Suprapubic skin (tissue), 4 donors: ENCODE results near the gene TTC38. TPM values are rescaled to one million over a fixed set of nuclear protein-coding genes. Genes with fewer than 3 reads are reported as not detected.

Experiments
- DNase-seq, 2 donors: peaks; one replicate each; pipeline ENCODE4 v3.0.0-alpha.2; 2019; ENCODE audit warnings: low spot score in 2 of 2
- H3K27ac ChIP-seq: fragments of 200-600 bp; sonication (generic); one replicate; pipeline ENCODE4 v1.5.1; 2019
- H3K27me3 ChIP-seq: fragments of 200-600 bp; sonication (generic); one replicate; pipeline ENCODE4 v1.5.1; 2019
- H3K36me3 ChIP-seq: fragments of 200-600 bp; sonication (generic); one replicate; pipeline ENCODE4 v1.5.1; 2019
- H3K4me1 ChIP-seq: fragments of 200-600 bp; sonication (generic); one replicate; pipeline ENCODE4 v1.5.1; 2019
- H3K4me3 ChIP-seq: fragments of 200-600 bp; sonication (generic); one replicate; pipeline ENCODE4 v1.5.1; 2019; ENCODE audit warnings: mild to moderate bottlenecking
- H3K9me3 ChIP-seq: fragments of 200-600 bp; sonication (generic); one replicate; pipeline ENCODE4 v1.5.1; 2019
- EP300 ChIP-seq: sonication (generic); formaldehyde crosslinking; IDR thresholded peaks from one replicate; pipeline ENCODE4 v1.6.1; 2017; ENCODE audit warnings: antibody characterized with exemption
- POLR2A ChIP-seq, 2 donors: fragments of 450-650 bp; IDR thresholded peaks; one replicate each; pipeline ENCODE4 v1.6.1; 2017; ENCODE audit warnings: antibody characterized with exemption in 2 of 2, mild to moderate bottlenecking in 2 of 2, moderate library complexity in 2 of 2
- POLR2AphosphoS5 ChIP-seq, 3 donors: sonication (generic); formaldehyde crosslinking; IDR thresholded peaks; one replicate each; pipeline ENCODE4 v1.6.1; 2017; ENCODE audit warnings: antibody characterized with exemption in 3 of 3
- WGBS: methylation state at CpG from one replicate; pipeline ENCODE4 v1.1.5; 2018; 5-methylcytosine and 5-hydroxymethylcytosine counted together
- total RNA-seq, 4 donors: library from RNA; depleted of rRNA; stranded (reverse); fragments of >200 nt; gene quantifications; one replicate each; pipeline ENCODE4 v1.1.0, GENCODE V29; 2016
- TF ChIP-seq, protein P1 (sequence below), 2 donors: fragments of 200-600 bp in 1 of 2; fragments of 450-650 bp in 1 of 2; sonication (generic) in 1 of 2; IDR thresholded peaks; one replicate each; pipeline ENCODE4 v1.5.1; 2016 to 2019; ENCODE audit warnings: antibody characterized with exemption in 2 of 2, mild to moderate bottlenecking in 1 of 2, moderate library complexity in 1 of 2

The TTC38 gene
- total RNA-seq, 4 donors from 2014 or later: 18.6 to 42.6 (median 35.4) TPM

DNA sequence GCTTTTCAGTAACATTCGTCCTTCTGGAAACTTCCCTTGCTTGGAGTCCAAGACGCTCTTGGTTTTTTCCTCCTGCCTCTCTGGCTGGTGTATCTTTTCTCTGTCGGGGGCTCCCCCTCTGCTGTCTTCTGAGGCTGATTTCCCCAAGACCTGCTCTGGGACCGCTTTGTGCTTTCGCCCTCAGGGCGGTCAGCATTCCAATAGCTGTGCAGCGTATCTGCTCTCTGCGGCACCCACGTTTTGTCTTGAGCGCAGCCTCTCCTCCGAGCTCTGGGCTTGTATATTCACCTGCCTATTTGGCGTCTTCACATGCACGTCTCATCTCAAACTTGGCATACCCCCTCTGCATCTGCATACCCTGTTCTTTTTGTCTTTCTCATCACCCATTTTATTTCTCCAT lies 31.3 kb downstream of the TTC38 start:
- Histone ChIP-seq H3K27ac (no peak overlapping the region), H3K36me3 (no peaks in the 10 kb centered on the region), H3K27me3 (no peaks in the 10 kb centered on the region), H3K9me3 (no peaks in the 10 kb centered on the region), H3K4me1 (peaks cover 24% of the 10 kb centered on the region), H3K4me3 (no peak overlapping the region)
- TF ChIP-seq EP300: no peak
- no peak for TF ChIP-seq POLR2AphosphoS5 (IDR thresholded peaks at IDR 0.05)
- TF ChIP-seq POLR2A (IDR thresholded peaks at IDR 0.05): no peak
- 89% methylated on average over 13 of the region's 13 CpGs for WGBS
- DNase-seq: no peak

DNA sequence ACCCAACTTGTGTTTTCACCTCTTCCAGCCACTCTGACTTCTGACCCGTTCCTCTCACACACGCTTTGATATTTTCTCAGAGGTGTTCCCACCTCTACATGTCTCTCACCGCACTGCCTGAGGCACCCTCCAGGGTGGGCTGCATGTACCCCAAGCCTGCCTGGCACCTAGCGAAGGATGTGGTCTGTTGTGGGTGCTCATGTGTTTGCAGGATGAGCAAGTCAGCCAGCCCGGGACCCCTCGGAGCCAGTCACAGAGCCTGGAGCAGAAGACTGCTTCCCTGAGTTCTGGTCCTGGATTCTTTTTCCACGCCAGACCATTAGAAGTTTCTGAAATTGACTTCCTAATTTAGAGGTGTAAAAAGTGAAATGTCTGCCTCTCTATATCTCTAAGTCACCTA lies 32.7 kb downstream of the TTC38 start:
- Histone ChIP-seq H3K4me3 (no peak overlapping the region), H3K9me3 (no peaks in the 10 kb centered on the region), H3K36me3 (no peaks in the 10 kb centered on the region), H3K27ac (no peak overlapping the region), H3K4me1 (peaks cover 22% of the 10 kb centered on the region), H3K27me3 (no peaks in the 10 kb centered on the region)
- DNase-seq: no peak
- TF ChIP-seq EP300 (no peak), POLR2AphosphoS5 (IDR thresholded peaks at IDR 0.05) (no peak), POLR2A (IDR thresholded peaks at IDR 0.05) (no peak)
- TF ChIP-seq, protein P1, sequence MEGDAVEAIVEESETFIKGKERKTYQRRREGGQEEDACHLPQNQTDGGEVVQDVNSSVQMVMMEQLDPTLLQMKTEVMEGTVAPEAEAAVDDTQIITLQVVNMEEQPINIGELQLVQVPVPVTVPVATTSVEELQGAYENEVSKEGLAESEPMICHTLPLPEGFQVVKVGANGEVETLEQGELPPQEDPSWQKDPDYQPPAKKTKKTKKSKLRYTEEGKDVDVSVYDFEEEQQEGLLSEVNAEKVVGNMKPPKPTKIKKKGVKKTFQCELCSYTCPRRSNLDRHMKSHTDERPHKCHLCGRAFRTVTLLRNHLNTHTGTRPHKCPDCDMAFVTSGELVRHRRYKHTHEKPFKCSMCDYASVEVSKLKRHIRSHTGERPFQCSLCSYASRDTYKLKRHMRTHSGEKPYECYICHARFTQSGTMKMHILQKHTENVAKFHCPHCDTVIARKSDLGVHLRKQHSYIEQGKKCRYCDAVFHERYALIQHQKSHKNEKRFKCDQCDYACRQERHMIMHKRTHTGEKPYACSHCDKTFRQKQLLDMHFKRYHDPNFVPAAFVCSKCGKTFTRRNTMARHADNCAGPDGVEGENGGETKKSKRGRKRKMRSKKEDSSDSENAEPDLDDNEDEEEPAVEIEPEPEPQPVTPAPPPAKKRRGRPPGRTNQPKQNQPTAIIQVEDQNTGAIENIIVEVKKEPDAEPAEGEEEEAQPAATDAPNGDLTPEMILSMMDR (IDR thresholded peaks at IDR 0.05): no peak
- WGBS: 98% methylated on average over 7 of the region's 7 CpGs

DNA sequence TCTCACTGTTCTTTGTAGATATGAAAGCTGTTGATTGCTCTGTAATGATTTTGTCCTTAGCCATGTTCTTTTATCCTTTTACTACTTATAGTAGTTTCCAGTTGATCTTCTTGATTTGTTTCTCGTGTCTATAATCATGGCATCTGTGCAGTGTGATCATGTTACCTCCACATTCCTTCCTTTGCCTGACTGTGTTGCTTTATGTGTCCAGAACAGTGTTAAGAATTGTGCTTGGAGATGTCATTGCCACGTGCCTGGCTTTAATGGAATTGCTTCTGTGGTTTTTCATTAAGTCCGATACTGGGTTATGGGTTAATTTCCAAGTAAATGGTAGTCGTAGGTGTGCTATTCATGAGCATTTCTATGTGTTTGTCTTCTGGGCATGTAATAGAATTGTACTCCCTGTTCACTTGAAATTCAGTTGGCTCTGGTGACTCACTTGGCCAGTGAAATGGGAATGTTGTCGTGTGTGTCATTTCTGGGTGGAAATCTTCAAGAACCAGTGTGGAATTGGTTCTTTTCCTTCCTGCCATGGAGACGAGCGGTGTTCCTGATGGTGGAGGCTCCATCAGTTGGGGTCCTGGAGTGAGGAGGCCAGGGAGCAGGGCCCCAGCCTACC lies 35.6 kb downstream of the TTC38 start:
- Histone ChIP-seq H3K4me1 (no peaks in the 10 kb centered on the region), H3K4me3 (no peak overlapping the region), H3K9me3 (no peaks in the 10 kb centered on the region), H3K27ac (no peak overlapping the region), H3K36me3 (no peaks in the 10 kb centered on the region), H3K27me3 (no peaks in the 10 kb centered on the region)
- DNase-seq: no peak
- WGBS: 86% methylated on average over 7 of the region's 7 CpGs
- TF ChIP-seq EP300 (no peak), POLR2A (IDR thresholded peaks at IDR 0.05) (no peak), POLR2AphosphoS5 (IDR thresholded peaks at IDR 0.05) (no peak)
- TF ChIP-seq, protein P1 (IDR thresholded peaks at IDR 0.05): no peak

DNA sequence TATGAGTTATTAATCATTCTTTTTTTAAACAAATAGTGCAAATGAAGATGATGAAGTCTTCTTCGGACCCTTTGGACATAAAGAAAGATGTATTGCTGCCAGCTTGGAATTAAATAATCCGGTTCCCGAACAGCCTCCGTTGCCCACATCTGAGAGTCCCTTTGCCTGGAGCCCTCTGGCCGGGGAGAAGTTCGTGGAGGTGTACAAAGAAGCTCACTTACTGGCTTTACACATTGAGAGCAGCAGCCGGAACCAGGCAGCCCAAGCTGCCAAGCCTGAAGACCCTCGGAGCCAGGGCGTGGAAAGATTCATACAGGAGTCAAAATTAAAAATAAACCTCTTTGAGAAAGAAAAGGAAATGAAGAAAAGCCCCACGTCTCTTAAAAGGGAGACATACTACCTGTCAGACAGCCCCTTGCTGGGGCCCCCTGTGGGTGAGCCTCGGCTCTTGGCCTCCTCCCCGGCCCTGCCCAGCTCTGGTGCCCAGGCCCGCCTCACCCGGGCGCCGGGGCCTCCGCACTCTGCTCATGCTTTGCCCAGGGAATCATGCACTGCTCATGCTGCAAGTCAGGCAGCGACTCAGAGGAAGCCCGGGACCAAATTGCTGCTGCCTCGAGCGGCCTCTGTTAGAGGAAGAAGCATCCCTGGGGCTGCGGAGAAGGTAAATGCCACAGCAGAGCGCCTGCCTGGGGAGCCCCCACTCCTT lies 40.6 kb downstream of the TTC38 start:
- 87% methylated on average over 23 of the region's 23 CpGs for WGBS
- no peak for DNase-seq
- no peak overlapping the region for H3K27ac ChIP-seq

DNA sequence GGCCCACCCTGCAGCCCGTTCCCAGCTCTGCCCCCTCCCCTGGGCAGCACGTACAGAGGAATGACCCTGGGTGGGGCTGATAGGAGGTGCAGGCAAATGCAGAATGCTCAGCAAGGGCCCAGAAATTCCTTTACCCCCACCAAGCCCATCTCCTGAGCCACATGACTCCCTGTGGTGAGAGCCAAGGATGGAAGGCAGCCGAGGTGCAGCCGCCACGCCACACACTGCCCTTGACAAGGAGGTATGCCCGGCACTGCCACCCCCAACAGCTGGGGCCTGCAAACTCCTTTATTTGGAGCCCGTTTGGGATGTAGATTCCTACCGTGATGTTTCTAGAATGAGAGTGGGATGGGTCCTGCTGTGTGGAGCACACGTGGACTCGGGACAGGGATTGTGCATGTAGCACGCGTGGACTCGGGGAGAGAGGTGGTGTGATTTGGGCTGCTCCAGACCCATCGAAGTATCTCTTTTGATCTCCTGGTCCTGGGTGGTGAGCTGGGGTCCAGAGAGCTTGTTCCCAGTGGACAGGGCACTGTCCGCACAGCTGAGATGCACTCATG lies 41.8 kb downstream of the TTC38 start:
- H3K4me3 ChIP-seq: no peak overlapping the region
- TF ChIP-seq EP300 (no peak), POLR2AphosphoS5 (IDR thresholded peaks at IDR 0.05) (no peak), POLR2A (IDR thresholded peaks at IDR 0.05) (no peak)
- TF ChIP-seq, protein P1 (IDR thresholded peaks at IDR 0.05): no peak
- no peaks in the 10 kb centered on the region for H3K27me3 ChIP-seq
- H3K36me3 ChIP-seq: no peaks in the 10 kb centered on the region
- no peaks in the 10 kb centered on the region for H3K4me1 ChIP-seq
- WGBS: 92% methylated on average over 12 of the region's 15 CpGs
- H3K9me3 ChIP-seq: no peaks in the 10 kb centered on the region
- H3K27ac ChIP-seq: no peak overlapping the region
- no peak for DNase-seq

More for the DNA sequence above, 40.6 kb downstream of the TTC38 start:
- Histone ChIP-seq H3K36me3 (no peaks in the 10 kb centered on the region), H3K4me1 (no peaks in the 10 kb centered on the region), H3K9me3 (no peaks in the 10 kb centered on the region), H3K4me3 (no peak overlapping the region), H3K27me3 (no peaks in the 10 kb centered on the region)
- TF ChIP-seq POLR2A (IDR thresholded peaks at IDR 0.05) (no peak), EP300 (no peak), POLR2AphosphoS5 (IDR thresholded peaks at IDR 0.05) (no peak)
- TF ChIP-seq, protein P1 (IDR thresholded peaks at IDR 0.05): no peak
